ENCODE measurements around the gene ARMH2.

ARMH2 gene

GRCh38 chr6:24821860-24822444 is 23.2 kb upstream of the ARMH2 start:
- POLR2A ChIA-PET = no interaction called here
- DNase-seq = no peak
- H3K9me3 ChIP-seq (ENCODE audit: control extremely low read depth in 1 of 5, control insufficient read depth in 4 of 5, insufficient read depth in 2 of 5, low read depth in 1 of 5, low read length in 4 of 5) = no peaks in the 10 kb centered on the region
- 100% methylated on average over 1 of the region's 3 CpGs for WGBS (ENCODE audit: insufficient coverage)
- no peaks in the 10 kb centered on the region for H3K4me1 ChIP-seq (ENCODE audit: control extremely low read depth in 1 of 4, control insufficient read depth in 4 of 4, insufficient read depth in 4 of 4, low read length in 3 of 4)
- no peak overlapping the region for H3K27ac ChIP-seq (ENCODE audit: insufficient read depth in 1 of 2, low read depth in 1 of 2, low read length in 2 of 2, poor library complexity in 1 of 2, severe bottlenecking in 2 of 2)
- H3K36me3 ChIP-seq (ENCODE audit: control insufficient read depth in 4 of 4, insufficient read depth in 4 of 4, low read length in 3 of 4) = peaks cover 9 to 63% (median 30%) of the 10 kb centered on the region in 4 experiments
- CTCF ChIA-PET = interaction anchor here (0.5 to 2.0 kb wide), 3 partner anchors 14 to 847 kb away, joined by 3 to 5 read pairs (median 3); no protein-coding TSS in a partner anchor
- no peaks in the 10 kb centered on the region for H3K27me3 ChIP-seq (replicated peaks in 2 of 5; ENCODE audit: control insufficient read depth in 4 of 5, insufficient read depth in 5 of 5, low read length in 4 of 5)
- no peak overlapping the region for H3K4me3 ChIP-seq (ENCODE audit: control insufficient read depth in 1 of 7, extremely low read depth in 1 of 7, insufficient read depth in 4 of 7, low read depth in 2 of 7, low read length in 6 of 7)

DNA sequence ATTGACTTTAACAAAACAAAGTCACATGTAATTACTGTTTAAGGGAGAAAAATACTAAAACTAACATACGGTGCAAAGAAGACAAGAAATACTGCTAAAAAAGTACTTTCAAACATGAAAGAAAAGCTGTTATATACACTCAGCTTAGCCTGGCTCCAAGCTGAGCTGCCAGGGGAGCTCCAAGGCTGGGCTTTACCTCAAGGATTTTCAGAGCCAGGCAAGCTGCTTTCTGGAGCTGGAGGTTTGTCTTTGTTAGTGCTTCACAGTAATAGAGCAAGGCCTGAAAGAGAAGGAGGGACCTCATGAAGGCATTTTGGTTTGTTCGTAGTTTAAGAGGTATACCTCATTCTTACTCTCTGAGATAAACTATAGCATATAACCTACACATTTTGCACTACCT is 19.6 kb upstream of the ARMH2 start:
- H3K27ac ChIP-seq (ENCODE audit: insufficient read depth in 1 of 2, low read depth in 1 of 2, low read length in 2 of 2, poor library complexity in 1 of 2, severe bottlenecking in 2 of 2) = no peak overlapping the region
- no CpG with 5 or more reads among the region's 2 CpGs for WGBS (ENCODE audit: insufficient coverage)

DNA sequence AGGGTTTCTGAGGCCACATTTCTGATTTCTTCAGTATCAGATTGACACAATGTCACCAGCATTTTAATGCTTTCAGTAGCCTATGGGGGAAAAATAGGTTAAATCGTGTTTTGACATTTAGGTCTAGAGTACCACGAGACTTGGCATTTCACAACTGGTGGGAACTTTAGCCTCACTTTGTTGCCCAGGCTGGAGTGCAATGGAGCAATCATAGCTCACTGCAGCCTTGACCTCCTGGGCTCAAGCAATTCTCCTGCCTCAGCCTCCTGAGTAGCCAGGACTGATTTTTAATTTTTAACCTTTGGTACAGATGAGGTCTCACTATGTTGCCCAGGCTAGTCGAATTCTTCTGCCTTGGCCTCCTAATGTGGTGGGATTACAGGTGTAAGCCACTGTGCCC is 11.0 kb upstream of the ARMH2 start:
- WGBS (ENCODE audit: insufficient coverage) = 100% methylated on average over 3 of the region's 3 CpGs
- DNase-seq = no peak
- H3K9me3 ChIP-seq (ENCODE audit: control extremely low read depth in 1 of 5, control insufficient read depth in 4 of 5, insufficient read depth in 2 of 5, low read depth in 1 of 5, low read length in 4 of 5) = no peaks in the 10 kb centered on the region
- POLR2A ChIA-PET = no interaction called here
- no peak overlapping the region for H3K4me3 ChIP-seq (ENCODE audit: control insufficient read depth in 1 of 7, extremely low read depth in 1 of 7, insufficient read depth in 4 of 7, low read depth in 2 of 7, low read length in 6 of 7)
- no peak overlapping the region for H3K27ac ChIP-seq (ENCODE audit: insufficient read depth in 1 of 2, low read depth in 1 of 2, low read length in 2 of 2, poor library complexity in 1 of 2, severe bottlenecking in 2 of 2)
- H3K4me1 ChIP-seq (ENCODE audit: control extremely low read depth in 1 of 4, control insufficient read depth in 4 of 4, insufficient read depth in 4 of 4, low read length in 3 of 4) = no peaks in the 10 kb centered on the region
- H3K36me3 ChIP-seq (ENCODE audit: control insufficient read depth in 4 of 4, insufficient read depth in 4 of 4, low read length in 3 of 4) = peaks cover 16 to 61% (median 25%) of the 10 kb centered on the region in 4 experiments
- H3K27me3 ChIP-seq (replicated peaks in 2 of 5; ENCODE audit: control insufficient read depth in 4 of 5, insufficient read depth in 5 of 5, low read length in 4 of 5) = no peaks in the 10 kb centered on the region
- CTCF ChIA-PET = interaction anchor here (0.5 kb wide), 1 partner anchor 258 kb away, joined by 3 read pairs; no protein-coding TSS in a partner anchor

More for the DNA sequence above, 19.6 kb upstream of the ARMH2 start:
- no peak for DNase-seq
- ChIA-PET POLR2A (no interaction called here), CTCF (interaction anchor here (1.3 kb wide), 1 partner anchor 21 kb away, joined by 5 read pairs; no protein-coding TSS in a partner anchor)
- no peaks in the 10 kb centered on the region for H3K27me3 ChIP-seq (replicated peaks in 2 of 5; ENCODE audit: control insufficient read depth in 4 of 5, insufficient read depth in 5 of 5, low read length in 4 of 5)
- H3K9me3 ChIP-seq (ENCODE audit: control extremely low read depth in 1 of 5, control insufficient read depth in 4 of 5, insufficient read depth in 2 of 5, low read depth in 1 of 5, low read length in 4 of 5) = no peaks in the 10 kb centered on the region
- H3K4me3 ChIP-seq (ENCODE audit: control insufficient read depth in 1 of 7, extremely low read depth in 1 of 7, insufficient read depth in 4 of 7, low read depth in 2 of 7, low read length in 6 of 7) = no peak overlapping the region
- H3K4me1 ChIP-seq (ENCODE audit: control extremely low read depth in 1 of 4, control insufficient read depth in 4 of 4, insufficient read depth in 4 of 4, low read length in 3 of 4) = no peaks in the 10 kb centered on the region
- peaks cover 4 to 33% (median 17%) of the 10 kb centered on the region in 4 experiments for H3K36me3 ChIP-seq (ENCODE audit: control insufficient read depth in 4 of 4, insufficient read depth in 4 of 4, low read length in 3 of 4)

DNA sequence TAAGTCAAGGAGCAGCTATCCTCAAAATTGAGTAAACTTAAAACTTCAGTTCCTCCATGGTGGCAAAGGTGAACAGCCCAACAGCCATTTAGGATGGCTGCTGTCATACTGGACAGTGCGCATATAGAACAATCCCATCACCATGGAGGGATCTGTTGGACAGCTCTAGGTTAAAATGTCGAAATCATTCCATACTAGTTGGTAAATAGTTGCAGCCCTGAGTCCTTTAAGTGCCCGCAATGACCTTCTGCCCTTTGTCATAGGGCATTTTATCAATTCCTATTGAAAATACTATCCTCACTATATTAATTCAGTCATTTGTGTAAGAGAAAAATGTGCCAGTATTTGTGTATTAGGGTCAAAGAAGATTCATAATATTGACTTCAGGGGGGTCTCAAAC is 8.9 kb upstream of the ARMH2 start:
- 100% methylated on average over 1 of the region's 3 CpGs for WGBS (ENCODE audit: insufficient coverage)

GRCh38 chr6:24802271-24803059 is 3.7 kb upstream of the ARMH2 start:
- Histone ChIP-seq H3K27me3 (replicated peaks in 2 of 5; ENCODE audit: control insufficient read depth in 4 of 5, insufficient read depth in 5 of 5, low read length in 4 of 5) (no peaks in the 10 kb centered on the region), H3K4me1 (ENCODE audit: control extremely low read depth in 1 of 4, control insufficient read depth in 4 of 4, insufficient read depth in 4 of 4, low read length in 3 of 4) (no peaks in the 10 kb centered on the region), H3K27ac (ENCODE audit: insufficient read depth in 1 of 2, low read depth in 1 of 2, low read length in 2 of 2, poor library complexity in 1 of 2, severe bottlenecking in 2 of 2) (no peak overlapping the region), H3K4me3 (ENCODE audit: control insufficient read depth in 1 of 7, extremely low read depth in 1 of 7, insufficient read depth in 4 of 7, low read depth in 2 of 7, low read length in 6 of 7) (no peak overlapping the region), H3K9me3 (ENCODE audit: control extremely low read depth in 1 of 5, control insufficient read depth in 4 of 5, insufficient read depth in 2 of 5, low read depth in 1 of 5, low read length in 4 of 5) (no peaks in the 10 kb centered on the region), H3K36me3 (ENCODE audit: control insufficient read depth in 4 of 4, insufficient read depth in 4 of 4, low read length in 3 of 4) (peaks cover 3 to 45% (median 12%) of the 10 kb centered on the region in 4 experiments)
- 94% methylated on average over 7 of the region's 8 CpGs for WGBS (ENCODE audit: insufficient coverage)
- DNase-seq = no peak
- ChIA-PET POLR2A (no interaction called here), CTCF (no interaction called here)

More for the DNA sequence above, 8.9 kb upstream of the ARMH2 start:
- no peak overlapping the region for H3K4me3 ChIP-seq (ENCODE audit: control insufficient read depth in 1 of 7, extremely low read depth in 1 of 7, insufficient read depth in 4 of 7, low read depth in 2 of 7, low read length in 6 of 7)
- H3K9me3 ChIP-seq (ENCODE audit: control extremely low read depth in 1 of 5, control insufficient read depth in 4 of 5, insufficient read depth in 2 of 5, low read depth in 1 of 5, low read length in 4 of 5) = no peaks in the 10 kb centered on the region
- H3K27ac ChIP-seq (ENCODE audit: insufficient read depth in 1 of 2, low read depth in 1 of 2, low read length in 2 of 2, poor library complexity in 1 of 2, severe bottlenecking in 2 of 2) = no peak overlapping the region
- ChIA-PET CTCF (interaction anchor here (1.1 to 1.3 kb wide), 4 partner anchors 8 to 28 kb away, joined by 3 to 5 read pairs (median 4); partner anchors contain the start of gene ARMH2), POLR2A (no interaction called here)
- H3K36me3 ChIP-seq (ENCODE audit: control insufficient read depth in 4 of 4, insufficient read depth in 4 of 4, low read length in 3 of 4) = peaks cover 17 to 77% (median 26%) of the 10 kb centered on the region in 4 experiments
- H3K27me3 ChIP-seq (replicated peaks in 2 of 5; ENCODE audit: control insufficient read depth in 4 of 5, insufficient read depth in 5 of 5, low read length in 4 of 5) = no peaks in the 10 kb centered on the region
- no peaks in the 10 kb centered on the region for H3K4me1 ChIP-seq (ENCODE audit: control extremely low read depth in 1 of 4, control insufficient read depth in 4 of 4, insufficient read depth in 4 of 4, low read length in 3 of 4)
- DNase-seq = no peak

DNA sequence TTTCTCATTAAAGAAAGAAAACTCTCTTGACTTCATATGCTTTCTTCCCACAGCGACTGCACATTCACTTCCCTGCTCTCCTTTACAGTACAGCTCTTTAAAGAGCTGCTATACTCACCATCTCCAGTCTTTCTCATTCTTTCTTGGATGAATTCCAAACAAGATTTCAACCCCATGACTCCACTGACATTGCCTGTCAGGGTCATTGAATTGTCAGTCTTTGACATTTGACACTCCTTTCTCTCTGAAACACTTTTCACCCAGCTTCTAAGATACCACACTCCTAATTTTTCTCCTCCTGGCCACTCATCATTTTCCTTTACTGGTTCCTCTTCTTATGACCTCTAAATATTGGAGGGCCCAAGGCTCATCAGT is 811 bp upstream of the ARMH2 start:
- CTCF ChIA-PET = interaction anchor here (1.3 kb wide), 1 partner anchor 8 kb away, joined by 3 read pairs; no protein-coding TSS in a partner anchor
- POLR2A ChIA-PET = no interaction called here
- Histone ChIP-seq H3K9me3 (ENCODE audit: control extremely low read depth in 1 of 5, control insufficient read depth in 4 of 5, insufficient read depth in 2 of 5, low read depth in 1 of 5, low read length in 4 of 5) (no peaks in the 10 kb centered on the region), H3K27ac (ENCODE audit: insufficient read depth in 1 of 2, low read depth in 1 of 2, low read length in 2 of 2, poor library complexity in 1 of 2, severe bottlenecking in 2 of 2) (no peak overlapping the region), H3K4me1 (ENCODE audit: control extremely low read depth in 1 of 4, control insufficient read depth in 4 of 4, insufficient read depth in 4 of 4, low read length in 3 of 4) (no peaks in the 10 kb centered on the region), H3K4me3 (ENCODE audit: control insufficient read depth in 1 of 7, extremely low read depth in 1 of 7, insufficient read depth in 4 of 7, low read depth in 2 of 7, low read length in 6 of 7) (no peak overlapping the region), H3K27me3 (replicated peaks in 2 of 5; ENCODE audit: control insufficient read depth in 4 of 5, insufficient read depth in 5 of 5, low read length in 4 of 5) (no peaks in the 10 kb centered on the region), H3K36me3 (ENCODE audit: control insufficient read depth in 4 of 4, insufficient read depth in 4 of 4, low read length in 3 of 4) (peaks cover 0 to 16% (median under 1%) of the 10 kb centered on the region in 4 experiments)
- no peak for DNase-seq
- WGBS (ENCODE audit: insufficient coverage) = 93% methylated on average over 1 of the region's 1 CpG
